Measurements from ENCODE around the gene MARF1. TPM values are rescaled to one million over a fixed set of nuclear protein-coding genes. Genes with fewer than 3 reads are reported as not detected.
"Not testable (repeated sequence)": the region's sequence is repeated elsewhere in the genome, so short reads cannot be mapped to it uniquely, and the experiment has no call there.

MARF1 gene
- total and polyA plus RNA-seq, 4 donors: 28.8 to 92.8 (median 53.8) TPM

GRCh38 chr16:15609286-15609649 lies 33.7 kb downstream of the MARF1 start:
- Histone ChIP-seq H3K27ac (ENCODE audit: low read depth in 1 of 2, low read length in 2 of 2) (no peak overlapping the region), H3K9me3 (ENCODE audit: control insufficient read depth, low read length) (no peaks in the 10 kb centered on the region), H3K4me1 (ENCODE audit: control insufficient read depth in 1 of 2, insufficient read depth in 2 of 2, low read length in 2 of 2) (no peaks in the 10 kb centered on the region), H3K36me3 (ENCODE audit: control insufficient read depth in 1 of 2, insufficient read depth in 2 of 2, low read length in 1 of 2) (peaks cover 7 to 8% of the 10 kb centered on the region in 2 donors), H3K4me3 (ENCODE audit: low read length in 2 of 2) (no peak overlapping the region), H3K27me3 (ENCODE audit: control insufficient read depth in 1 of 2, insufficient read depth in 2 of 2, low read length in 1 of 2) (no peaks in the 10 kb centered on the region)
- intact Hi-C loops (cut with DNase I): no loop called here
- DNase-seq: no peak
- ATAC-seq (ENCODE audit: low FRiP score): no peak
- WGBS, 2 donors: 89 to 92% methylated on average over 6 of the region's 6 CpGs

GRCh38 chr16:15608398-15609285 lies 34.3 kb downstream of the MARF1 start:
- H3K36me3 ChIP-seq (ENCODE audit: control insufficient read depth in 1 of 2, insufficient read depth in 2 of 2, low read length in 1 of 2): peaks cover 7 to 13% of the 10 kb centered on the region in 2 donors
- no peak overlapping the region for H3K27ac ChIP-seq (ENCODE audit: low read depth in 1 of 2, low read length in 2 of 2)
- intact Hi-C loops (cut with DNase I): no loop called here
- no peak overlapping the region for H3K4me3 ChIP-seq (ENCODE audit: low read length in 2 of 2)
- WGBS, 2 donors: 83% methylated on average over 19 of the region's 19 CpGs
- ATAC-seq (ENCODE audit: low FRiP score) (no peak), DNase-seq (no peak)
- no peaks in the 10 kb centered on the region for H3K4me1 ChIP-seq (ENCODE audit: control insufficient read depth in 1 of 2, insufficient read depth in 2 of 2, low read length in 2 of 2)
- no peaks in the 10 kb centered on the region for H3K9me3 ChIP-seq (ENCODE audit: control insufficient read depth, low read length)
- no peaks in the 10 kb centered on the region for H3K27me3 ChIP-seq (ENCODE audit: control insufficient read depth in 1 of 2, insufficient read depth in 2 of 2, low read length in 1 of 2)

- Histone ChIP-seq H3K9me3 (ENCODE audit: control insufficient read depth, low read length) (no peaks in the 10 kb centered on the region), H3K27ac (ENCODE audit: low read depth in 1 of 2, low read length in 2 of 2) (no peak overlapping the region), H3K4me1 (ENCODE audit: control insufficient read depth in 1 of 2, insufficient read depth in 2 of 2, low read length in 2 of 2) (no peaks in the 10 kb centered on the region), H3K36me3 (ENCODE audit: control insufficient read depth in 1 of 2, insufficient read depth in 2 of 2, low read length in 1 of 2) (peaks cover 7 to 13% of the 10 kb centered on the region in 2 donors), H3K27me3 (ENCODE audit: control insufficient read depth in 1 of 2, insufficient read depth in 2 of 2, low read length in 1 of 2) (no peaks in the 10 kb centered on the region), H3K4me3 (ENCODE audit: low read length in 2 of 2) (no peak overlapping the region)
- intact Hi-C loops (cut with DNase I): no loop called here
- DNase-seq (peak in 1 of 2 donors; percentile 75), ATAC-seq (ENCODE audit: low FRiP score) (peak; percentile 77)
- 77% methylated on average over 13 of the region's 13 CpGs for WGBS, 2 donors
These were observed 35.1 kb downstream of the MARF1 start for GRCh38 chr16:15607700-15608396.

GRCh38 chr16:15607221-15607699 lies 35.7 kb downstream of the MARF1 start:
- DNase-seq; H3K27me3 ChIP-seq (ENCODE audit: control insufficient read depth in 1 of 2, insufficient read depth in 2 of 2, low read length in 1 of 2); H3K36me3 ChIP-seq (ENCODE audit: control insufficient read depth in 1 of 2, insufficient read depth in 2 of 2, low read length in 1 of 2); H3K4me1 ChIP-seq (ENCODE audit: control insufficient read depth in 1 of 2, insufficient read depth in 2 of 2, low read length in 2 of 2); intact Hi-C loops (cut with DNase I); ATAC-seq (ENCODE audit: low FRiP score); H3K4me3 ChIP-seq (ENCODE audit: low read length in 2 of 2); H3K9me3 ChIP-seq (ENCODE audit: control insufficient read depth, low read length); H3K27ac ChIP-seq (ENCODE audit: low read depth in 1 of 2, low read length in 2 of 2): not testable (repeated sequence)
- 89 to 92% methylated on average over 12 of the region's 12 CpGs for WGBS, 2 donors

- Histone ChIP-seq H3K4me1 (ENCODE audit: control insufficient read depth in 1 of 2, insufficient read depth in 2 of 2, low read length in 2 of 2) (no peaks in the 10 kb centered on the region), H3K9me3 (ENCODE audit: control insufficient read depth, low read length) (no peaks in the 10 kb centered on the region), H3K36me3 (ENCODE audit: control insufficient read depth in 1 of 2, insufficient read depth in 2 of 2, low read length in 1 of 2) (peaks cover 3 to 9% of the 10 kb centered on the region in 2 donors), H3K4me3 (ENCODE audit: low read length in 2 of 2) (no peak overlapping the region), H3K27me3 (ENCODE audit: control insufficient read depth in 1 of 2, insufficient read depth in 2 of 2, low read length in 1 of 2) (no peaks in the 10 kb centered on the region), H3K27ac (ENCODE audit: low read depth in 1 of 2, low read length in 2 of 2) (no peak overlapping the region)
- intact Hi-C loops (cut with DNase I): no loop called here
- ATAC-seq (ENCODE audit: low FRiP score) (no peak), DNase-seq (no peak)
- WGBS, 2 donors: 93 to 94% methylated on average over 5 of the region's 5 CpGs
These were observed 36.3 kb downstream of the MARF1 start for GRCh38 chr16:15606518-15607220.

GRCh38 chr16:15605839-15606517 lies 37.0 kb downstream of the MARF1 start:
- ATAC-seq (ENCODE audit: low FRiP score) (no peak), DNase-seq (no peak)
- intact Hi-C loops (cut with DNase I): no loop called here
- Histone ChIP-seq H3K27me3 (ENCODE audit: control insufficient read depth in 1 of 2, insufficient read depth in 2 of 2, low read length in 1 of 2) (no peaks in the 10 kb centered on the region), H3K36me3 (ENCODE audit: control insufficient read depth in 1 of 2, insufficient read depth in 2 of 2, low read length in 1 of 2) (peaks cover 0 to 12% of the 10 kb centered on the region in 2 donors), H3K4me3 (ENCODE audit: low read length in 2 of 2) (no peak overlapping the region), H3K27ac (ENCODE audit: low read depth in 1 of 2, low read length in 2 of 2) (no peak overlapping the region), H3K9me3 (ENCODE audit: control insufficient read depth, low read length) (no peaks in the 10 kb centered on the region), H3K4me1 (ENCODE audit: control insufficient read depth in 1 of 2, insufficient read depth in 2 of 2, low read length in 2 of 2) (no peaks in the 10 kb centered on the region)
- 90 to 91% methylated on average over 13 of the region's 13 CpGs for WGBS, 2 donors

- Histone ChIP-seq H3K4me1 (ENCODE audit: control insufficient read depth in 1 of 2, insufficient read depth in 2 of 2, low read length in 2 of 2) (no peaks in the 10 kb centered on the region), H3K36me3 (ENCODE audit: control insufficient read depth in 1 of 2, insufficient read depth in 2 of 2, low read length in 1 of 2) (peaks cover 0 to 11% of the 10 kb centered on the region in 2 donors), H3K9me3 (ENCODE audit: control insufficient read depth, low read length) (no peaks in the 10 kb centered on the region), H3K4me3 (ENCODE audit: low read length in 2 of 2) (no peak overlapping the region), H3K27ac (ENCODE audit: low read depth in 1 of 2, low read length in 2 of 2) (no peak overlapping the region), H3K27me3 (ENCODE audit: control insufficient read depth in 1 of 2, insufficient read depth in 2 of 2, low read length in 1 of 2) (no peaks in the 10 kb centered on the region)
- WGBS, 2 donors: 74 to 78% methylated on average over 14 of the region's 14 CpGs
- ATAC-seq (ENCODE audit: low FRiP score) (no peak), DNase-seq (no peak)
- intact Hi-C loops (cut with DNase I): no loop called here
These were observed 38.2 kb downstream of the MARF1 start for GRCh38 chr16:15604460-15605440.
